Stimulated activated naive CD8-positive, alpha-beta T cell treated with anti-CD3 and anti-CD28 coated beads, Interleukin-15, Interleukin-2, amounts not matched to agents 100 ng/mL and 50 ng/mL, for 24 hours (primary cell): ENCODE measurements around the gene CACFD1.
"Not testable (repeated sequence)": the region's sequence is repeated elsewhere in the genome, so short reads cannot be mapped to it uniquely, and the experiment has no call there.

Experiments
- H3K27ac Mint-ChIP-seq: one replicate; pipeline ENCODE4 v1.8.0; 2021; ENCODE audit warnings: mild to moderate bottlenecking, mixed read lengths
- H3K27me3 Mint-ChIP-seq: one replicate; pipeline ENCODE4 v1.8.0; 2021; ENCODE audit warnings: mixed read lengths
- H3K36me3 Mint-ChIP-seq: one replicate; pipeline ENCODE4 v1.8.0; 2021; ENCODE audit warnings: low read depth, mixed read lengths
- H3K4me1 Mint-ChIP-seq: one replicate; pipeline ENCODE4 v1.8.0; 2021; ENCODE audit warnings: low read depth, mixed read lengths
- H3K4me3 Mint-ChIP-seq: one replicate; pipeline ENCODE4 v1.8.0; 2021; ENCODE audit warnings: mild to moderate bottlenecking, mixed read lengths
- H3K9me3 Mint-ChIP-seq: one replicate; pipeline ENCODE4 v1.8.0; 2021; ENCODE audit warnings: mixed read lengths

CACFD1 gene

DNA sequence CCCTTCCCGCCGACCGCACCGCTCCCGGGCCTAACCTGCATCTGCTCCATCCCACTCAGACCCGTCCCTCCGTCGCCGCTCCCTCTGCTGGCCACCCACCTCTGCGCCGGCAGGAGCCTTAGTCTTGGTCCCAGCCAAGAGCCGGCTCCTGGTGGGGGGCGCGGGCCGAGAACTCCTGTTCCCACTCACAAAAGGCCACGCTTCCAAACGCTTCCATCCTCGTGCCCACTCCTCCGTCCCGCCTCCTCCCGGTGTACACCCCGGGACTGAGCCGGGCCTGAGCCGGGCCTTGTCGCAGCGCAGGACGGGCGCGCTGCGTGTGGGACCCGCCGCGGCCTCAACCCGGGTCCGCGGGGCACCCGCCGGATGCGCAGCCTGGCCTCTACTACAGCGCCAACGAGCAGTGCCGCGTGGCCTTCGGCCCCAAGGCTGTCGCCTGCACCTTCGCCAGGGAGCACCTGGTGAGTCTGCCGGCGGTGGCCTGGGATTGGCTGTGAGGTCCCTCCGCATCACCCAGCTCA lies 30.1 kb upstream of the CACFD1 start:
- Mint-ChIP-seq H3K27me3 (peaks cover 22% of the 10 kb centered on the region), H3K4me1 (peaks cover 7% of the 10 kb centered on the region), H3K36me3 (no peaks in the 10 kb centered on the region), H3K4me3 (no peak overlapping the region), H3K9me3 (no peaks in the 10 kb centered on the region), H3K27ac (no peak overlapping the region)

DNA sequence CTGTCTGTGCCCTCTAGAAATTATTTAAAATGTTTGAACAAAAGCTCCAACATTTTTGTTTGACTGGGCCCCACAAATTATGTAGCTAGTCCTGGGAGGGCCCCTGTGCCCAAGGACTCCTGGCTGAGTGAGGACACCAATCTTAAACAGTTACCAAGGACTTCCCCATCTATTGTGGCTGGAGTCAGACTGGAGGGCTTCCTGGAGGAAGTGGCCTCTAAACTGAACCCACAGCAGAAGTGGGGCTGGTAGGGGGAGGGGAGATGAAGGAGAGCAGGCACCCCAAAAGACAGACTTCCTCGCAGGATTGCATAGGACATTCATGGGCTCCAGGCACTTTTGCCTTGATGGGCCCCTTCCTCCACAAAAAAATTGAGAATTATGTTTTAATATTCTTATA lies 29.5 kb upstream of the CACFD1 start:
- H3K4me1 Mint-ChIP-seq: peaks cover 7% of the 10 kb centered on the region
- no peaks in the 10 kb centered on the region for H3K9me3 Mint-ChIP-seq
- no peak overlapping the region for H3K27ac Mint-ChIP-seq
- H3K36me3 Mint-ChIP-seq: no peaks in the 10 kb centered on the region
- H3K4me3 Mint-ChIP-seq: no peak overlapping the region
- peaks cover 22% of the 10 kb centered on the region for H3K27me3 Mint-ChIP-seq

DNA sequence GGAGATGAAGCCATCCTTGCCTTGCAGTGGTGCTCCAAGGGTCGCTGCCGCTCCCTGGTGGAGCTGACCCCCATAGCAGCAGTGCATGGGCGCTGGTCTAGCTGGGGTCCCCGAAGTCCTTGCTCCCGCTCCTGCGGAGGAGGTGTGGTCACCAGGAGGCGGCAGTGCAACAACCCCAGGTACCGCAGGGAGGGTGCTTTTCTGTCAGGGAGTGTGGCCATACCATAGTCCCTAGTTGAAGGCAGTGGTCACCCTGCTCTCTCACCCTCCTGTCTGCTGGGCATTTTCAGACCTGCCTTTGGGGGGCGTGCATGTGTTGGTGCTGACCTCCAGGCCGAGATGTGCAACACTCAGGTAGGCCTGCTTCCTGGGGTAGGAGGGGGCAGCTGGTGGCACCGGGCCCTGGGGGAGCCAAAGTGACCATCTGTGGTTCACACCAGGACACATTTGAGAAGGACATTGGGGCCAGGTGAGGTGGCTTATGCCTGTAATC lies 26.4 kb upstream of the CACFD1 start:
- H3K36me3 Mint-ChIP-seq: no peaks in the 10 kb centered on the region
- H3K4me3 Mint-ChIP-seq: no peak overlapping the region
- H3K27me3 Mint-ChIP-seq: peaks cover 4% of the 10 kb centered on the region
- H3K27ac Mint-ChIP-seq: no peak overlapping the region
- no peaks in the 10 kb centered on the region for H3K4me1 Mint-ChIP-seq
- no peaks in the 10 kb centered on the region for H3K9me3 Mint-ChIP-seq

DNA sequence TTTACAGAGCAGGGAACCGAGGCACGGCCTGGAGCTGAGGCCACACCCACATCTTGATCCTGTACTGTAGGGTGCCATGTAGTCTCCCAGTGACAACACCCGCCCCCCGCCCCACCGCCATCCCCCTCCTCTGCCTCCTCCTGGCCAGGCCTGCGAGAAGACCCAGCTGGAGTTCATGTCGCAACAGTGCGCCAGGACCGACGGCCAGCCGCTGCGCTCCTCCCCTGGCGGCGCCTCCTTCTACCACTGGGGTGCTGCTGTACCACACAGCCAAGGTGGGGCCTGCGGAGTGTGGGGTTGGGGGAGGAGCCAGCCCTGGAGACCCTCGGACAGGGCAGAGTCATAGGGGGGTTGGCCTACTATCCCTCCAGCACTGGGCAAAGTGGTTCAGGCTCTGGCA lies 23.1 kb upstream of the CACFD1 start:
- Mint-ChIP-seq H3K4me1 (peaks cover 5% of the 10 kb centered on the region), H3K27ac (no peak overlapping the region), H3K27me3 (no peaks in the 10 kb centered on the region), H3K4me3 (no peak overlapping the region), H3K36me3 (no peaks in the 10 kb centered on the region), H3K9me3 (no peaks in the 10 kb centered on the region)

DNA sequence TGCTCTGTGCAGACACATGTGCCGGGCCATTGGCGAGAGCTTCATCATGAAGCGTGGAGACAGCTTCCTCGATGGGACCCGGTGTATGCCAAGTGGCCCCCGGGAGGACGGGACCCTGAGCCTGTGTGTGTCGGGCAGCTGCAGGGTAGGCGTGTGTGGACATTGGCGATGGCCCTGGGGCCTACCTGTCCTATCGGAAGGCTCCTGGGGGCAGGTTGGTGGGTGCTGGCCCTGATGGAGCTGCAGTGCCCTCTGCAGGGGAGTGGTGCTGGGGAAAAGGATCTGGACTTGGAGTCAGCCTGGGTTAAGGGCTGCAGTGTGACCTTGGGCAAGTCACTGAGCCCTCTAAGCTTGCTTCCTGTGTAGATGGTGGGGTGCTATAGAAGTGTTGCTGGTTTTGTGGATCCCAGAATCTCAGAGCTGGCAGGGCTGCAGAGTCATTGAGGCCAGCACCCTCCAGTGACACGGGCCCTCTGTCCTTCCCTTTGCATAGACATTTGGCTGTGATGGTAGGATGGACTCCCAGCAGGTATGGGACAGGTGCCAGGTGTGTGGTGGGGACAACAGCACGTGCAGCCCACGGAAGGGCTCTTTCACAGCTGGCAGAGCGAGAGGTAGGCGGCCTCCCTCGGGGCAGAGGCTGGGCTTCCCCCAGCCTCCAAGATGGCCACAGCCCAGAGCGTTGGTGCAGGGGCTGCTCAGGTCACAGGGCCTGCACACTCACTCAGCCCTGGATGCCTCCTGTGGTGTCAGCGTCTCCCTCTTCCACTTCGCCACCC lies 21.8 kb upstream of the CACFD1 start:
- Mint-ChIP-seq H3K36me3 (no peaks in the 10 kb centered on the region), H3K4me3 (no peak overlapping the region), H3K27ac (no peak overlapping the region)

DNA sequence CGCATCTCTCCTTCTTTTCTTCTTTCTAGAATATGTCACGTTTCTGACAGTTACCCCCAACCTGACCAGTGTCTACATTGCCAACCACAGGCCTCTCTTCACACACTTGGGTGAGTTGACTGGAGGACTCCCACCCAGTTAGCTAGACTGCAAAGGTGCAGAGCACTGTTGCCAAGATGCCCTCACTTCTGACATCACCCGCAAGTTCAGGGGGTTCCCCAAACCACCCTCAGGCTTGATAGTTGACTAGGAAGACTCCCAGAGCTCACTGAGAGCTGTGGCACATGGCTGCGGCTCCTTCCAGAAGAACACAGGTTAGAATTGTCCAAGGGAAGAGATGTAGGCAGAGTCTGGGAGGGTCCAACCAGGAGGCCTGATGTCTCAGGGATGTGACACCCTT lies 20.4 kb upstream of the CACFD1 start:
- H3K9me3 Mint-ChIP-seq: no peaks in the 10 kb centered on the region
- H3K27ac Mint-ChIP-seq: no peak overlapping the region
- H3K4me3 Mint-ChIP-seq: no peak overlapping the region
- H3K4me1 Mint-ChIP-seq: peaks cover 5% of the 10 kb centered on the region
- no peaks in the 10 kb centered on the region for H3K36me3 Mint-ChIP-seq
- H3K27me3 Mint-ChIP-seq: no peaks in the 10 kb centered on the region

More for the DNA sequence above, 21.8 kb upstream of the CACFD1 start:
- Mint-ChIP-seq H3K9me3 (no peaks in the 10 kb centered on the region), H3K4me1 (peaks cover 5% of the 10 kb centered on the region), H3K27me3 (no peaks in the 10 kb centered on the region)

DNA sequence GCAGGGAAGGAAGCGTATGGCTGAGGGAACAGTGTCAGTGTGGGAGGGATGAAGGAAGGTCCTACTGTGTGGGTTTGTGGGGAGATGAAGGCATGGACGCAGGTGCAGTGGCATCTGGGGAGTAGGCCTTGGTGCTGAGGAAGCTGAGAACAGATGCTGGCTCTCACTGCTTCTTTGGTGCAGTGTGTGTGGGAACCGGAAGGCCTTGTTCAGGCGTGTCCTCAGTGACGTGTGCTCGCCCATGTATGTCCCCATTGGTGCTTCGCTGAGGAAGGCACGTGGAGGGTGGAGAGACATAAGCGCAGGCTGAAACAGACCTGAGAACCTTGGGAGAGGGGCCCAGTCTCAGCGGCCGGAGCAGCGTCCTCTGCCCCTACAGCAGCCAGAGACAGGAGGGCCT lies 18.9 kb upstream of the CACFD1 start:
- Mint-ChIP-seq H3K9me3 (no peaks in the 10 kb centered on the region), H3K4me1 (peaks cover 5% of the 10 kb centered on the region), H3K36me3 (no peaks in the 10 kb centered on the region), H3K27me3 (no peaks in the 10 kb centered on the region), H3K27ac (no peak overlapping the region), H3K4me3 (no peak overlapping the region)

DNA sequence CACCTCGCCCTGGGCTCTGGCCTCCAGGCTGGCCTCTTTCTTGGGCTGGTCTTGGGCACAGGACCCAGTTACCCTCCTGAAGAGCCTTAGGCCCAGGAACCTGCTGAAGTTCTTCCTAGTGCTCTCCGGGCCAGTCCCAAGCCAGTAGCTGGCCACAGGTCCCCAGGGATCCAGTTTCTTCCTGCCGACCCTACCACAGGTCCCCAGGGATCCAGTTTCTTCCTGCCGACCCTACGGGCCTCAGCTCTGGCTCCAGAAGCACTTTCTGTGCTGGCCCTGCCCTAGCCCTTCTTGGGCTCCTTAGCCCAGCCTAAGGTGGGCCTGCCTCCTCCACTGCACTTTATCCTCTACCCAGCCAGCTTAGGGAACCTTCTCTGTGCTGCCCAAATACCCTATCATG lies 18.2 kb upstream of the CACFD1 start:
- no peaks in the 10 kb centered on the region for H3K27me3 Mint-ChIP-seq
- no peak overlapping the region for H3K4me3 Mint-ChIP-seq
- H3K9me3 Mint-ChIP-seq: no peaks in the 10 kb centered on the region
- H3K4me1 Mint-ChIP-seq: peaks cover 5% of the 10 kb centered on the region
- no peaks in the 10 kb centered on the region for H3K36me3 Mint-ChIP-seq
- no peak overlapping the region for H3K27ac Mint-ChIP-seq

DNA sequence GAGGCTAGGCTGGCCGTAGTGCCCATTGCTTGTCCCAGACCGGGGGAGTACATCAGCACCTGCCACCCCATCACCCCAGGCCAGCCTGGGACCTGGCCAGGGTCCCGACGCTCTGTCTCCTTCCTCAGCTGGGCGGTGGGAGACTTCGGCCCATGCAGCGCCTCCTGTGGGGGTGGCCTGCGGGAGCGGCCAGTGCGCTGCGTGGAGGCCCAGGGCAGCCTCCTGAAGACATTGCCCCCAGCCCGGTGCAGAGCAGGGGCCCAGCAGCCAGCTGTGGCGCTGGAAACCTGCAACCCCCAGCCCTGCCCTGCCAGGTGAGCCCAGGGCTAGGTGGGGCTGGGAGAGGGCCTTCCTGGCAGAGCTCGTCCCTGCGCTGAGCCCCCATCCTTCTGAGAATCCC lies 16.5 kb upstream of the CACFD1 start:
- Mint-ChIP-seq H3K9me3 (no peaks in the 10 kb centered on the region), H3K4me3 (no peak overlapping the region), H3K4me1 (peaks cover 5% of the 10 kb centered on the region), H3K36me3 (no peaks in the 10 kb centered on the region), H3K27me3 (no peaks in the 10 kb centered on the region), H3K27ac (no peak overlapping the region)

DNA sequence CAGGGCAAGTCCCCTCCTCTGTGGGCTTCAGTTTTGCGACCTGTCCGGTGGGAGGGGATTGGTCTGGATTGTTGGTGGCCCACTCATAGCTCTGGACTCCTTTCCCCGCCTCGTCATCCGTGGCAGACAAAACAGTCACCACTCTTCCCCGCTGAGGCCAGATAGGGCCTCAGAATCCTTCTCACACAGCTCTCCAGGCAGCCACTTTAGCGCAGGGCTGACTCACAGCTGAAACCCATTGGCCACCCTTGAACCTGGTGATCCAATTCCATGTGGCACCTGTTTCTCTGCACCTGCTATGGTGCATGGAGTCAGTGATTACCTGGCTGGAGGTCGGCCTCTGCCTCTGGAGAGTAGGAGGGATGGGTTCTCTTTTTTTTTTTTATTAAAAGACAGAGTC lies 15.8 kb upstream of the CACFD1 start:
- Mint-ChIP-seq H3K27me3 (no peaks in the 10 kb centered on the region), H3K27ac (no peak overlapping the region), H3K4me1 (peaks cover 5% of the 10 kb centered on the region), H3K4me3 (no peak overlapping the region), H3K9me3 (no peaks in the 10 kb centered on the region), H3K36me3 (no peaks in the 10 kb centered on the region)

DNA sequence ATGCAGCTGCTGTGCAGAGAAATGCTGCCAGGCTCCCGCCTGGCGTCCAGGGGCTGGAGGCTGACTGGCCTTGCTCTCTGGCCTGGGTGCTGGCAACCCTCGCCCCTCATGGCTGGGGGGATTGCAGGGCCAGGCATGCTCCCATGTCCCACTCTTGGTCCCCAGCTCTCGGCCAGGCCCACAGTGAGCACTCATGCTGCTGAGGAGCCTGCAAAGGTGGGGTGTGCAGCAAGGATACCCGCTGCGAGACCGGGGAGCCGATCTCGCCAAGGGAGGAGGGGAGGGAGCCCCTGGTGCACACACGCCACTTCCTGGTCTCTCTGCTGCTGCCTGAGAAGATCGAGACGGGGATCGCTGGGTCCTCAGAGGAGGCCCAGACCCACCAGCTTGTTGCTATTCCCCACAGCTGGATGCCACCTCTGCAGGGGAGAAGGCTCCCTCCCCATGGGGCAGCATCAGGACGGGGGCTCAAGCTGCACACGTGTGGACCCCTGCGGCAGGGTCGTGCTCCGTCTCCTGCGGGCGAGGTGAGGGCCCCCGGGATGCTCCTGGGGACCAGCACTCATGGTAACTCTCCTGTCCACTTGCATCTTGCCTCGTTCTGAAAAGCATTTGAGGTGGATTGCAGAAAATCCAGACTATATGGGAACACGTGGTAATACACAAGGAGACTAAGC lies 14.3 kb upstream of the CACFD1 start:
- Mint-ChIP-seq H3K4me3 (no peak overlapping the region), H3K4me1 (no peaks in the 10 kb centered on the region), H3K9me3 (no peaks in the 10 kb centered on the region), H3K27me3 (no peaks in the 10 kb centered on the region), H3K36me3 (no peaks in the 10 kb centered on the region), H3K27ac (no peak overlapping the region)

DNA sequence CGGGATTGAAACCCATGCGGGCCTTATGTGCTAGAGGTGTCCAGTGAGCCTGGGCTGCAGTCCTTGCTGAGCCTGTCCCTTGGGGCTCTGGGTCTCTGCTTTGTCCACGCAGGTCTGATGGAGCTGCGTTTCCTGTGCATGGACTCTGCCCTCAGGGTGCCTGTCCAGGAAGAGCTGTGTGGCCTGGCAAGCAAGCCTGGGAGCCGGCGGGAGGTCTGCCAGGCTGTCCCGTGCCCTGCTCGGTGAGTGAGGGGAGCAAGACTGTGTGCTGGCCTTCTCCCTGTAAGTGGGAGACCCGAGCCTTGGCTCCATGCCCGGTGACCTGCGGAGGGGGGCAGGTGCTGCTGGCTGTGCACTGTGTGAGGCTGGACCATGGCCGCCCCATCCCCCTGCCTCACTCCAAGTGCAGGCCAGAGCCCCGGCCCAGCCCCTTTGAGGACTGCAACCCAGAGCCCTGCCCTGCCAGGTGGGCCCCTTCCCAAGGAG lies 11.2 kb upstream of the CACFD1 start:
- Mint-ChIP-seq H3K4me1 (no peaks in the 10 kb centered on the region), H3K9me3 (no peaks in the 10 kb centered on the region), H3K36me3 (no peaks in the 10 kb centered on the region), H3K27me3 (no peaks in the 10 kb centered on the region), H3K27ac (no peak overlapping the region), H3K4me3 (no peak overlapping the region)

DNA sequence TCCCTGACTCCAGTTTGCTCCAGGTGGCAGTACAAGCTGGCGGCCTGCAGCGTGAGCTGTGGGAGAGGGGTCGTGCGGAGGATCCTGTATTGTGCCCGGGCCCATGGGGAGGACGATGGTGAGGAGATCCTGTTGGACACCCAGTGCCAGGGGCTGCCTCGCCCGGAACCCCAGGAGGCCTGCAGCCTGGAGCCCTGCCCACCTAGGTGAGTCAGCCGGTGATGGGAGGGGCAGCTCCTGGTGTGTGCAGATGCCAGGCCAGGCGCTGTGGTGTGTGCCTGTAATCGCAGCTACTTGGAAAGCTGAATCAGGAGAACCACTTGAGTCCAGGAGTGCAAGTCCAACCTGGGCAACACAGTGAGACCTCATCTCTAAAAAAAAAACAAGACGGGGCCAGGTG lies 10.0 kb upstream of the CACFD1 start:
- Mint-ChIP-seq H3K4me1 (no peaks in the 10 kb centered on the region), H3K27ac (no peak overlapping the region), H3K36me3 (no peaks in the 10 kb centered on the region), H3K9me3 (no peaks in the 10 kb centered on the region), H3K27me3 (no peaks in the 10 kb centered on the region), H3K4me3 (no peak overlapping the region)

DNA sequence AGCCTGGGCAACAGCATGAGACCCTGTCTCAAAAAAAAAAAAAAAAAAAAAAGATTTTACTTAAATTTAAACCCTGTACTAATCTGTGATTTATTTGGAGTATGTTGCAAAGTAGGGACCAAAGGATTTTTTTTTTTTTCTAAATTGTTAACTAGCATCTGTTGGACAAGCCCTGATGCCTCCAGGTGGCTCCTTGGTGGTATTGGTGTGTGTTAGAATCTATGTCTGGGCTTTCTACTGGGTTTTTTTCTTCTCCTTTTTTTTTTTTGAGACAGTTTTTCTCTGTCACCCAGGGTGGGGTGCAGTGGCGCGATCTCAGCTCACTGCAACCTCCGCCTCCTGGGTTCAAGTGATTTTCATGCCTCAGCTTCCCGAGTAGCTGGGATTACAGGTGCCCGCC lies 7.9 kb upstream of the CACFD1 start:
- H3K27me3 Mint-ChIP-seq, H3K36me3 Mint-ChIP-seq, H3K27ac Mint-ChIP-seq, H3K4me3 Mint-ChIP-seq, H3K4me1 Mint-ChIP-seq, H3K9me3 Mint-ChIP-seq: not testable (repeated sequence)

DNA sequence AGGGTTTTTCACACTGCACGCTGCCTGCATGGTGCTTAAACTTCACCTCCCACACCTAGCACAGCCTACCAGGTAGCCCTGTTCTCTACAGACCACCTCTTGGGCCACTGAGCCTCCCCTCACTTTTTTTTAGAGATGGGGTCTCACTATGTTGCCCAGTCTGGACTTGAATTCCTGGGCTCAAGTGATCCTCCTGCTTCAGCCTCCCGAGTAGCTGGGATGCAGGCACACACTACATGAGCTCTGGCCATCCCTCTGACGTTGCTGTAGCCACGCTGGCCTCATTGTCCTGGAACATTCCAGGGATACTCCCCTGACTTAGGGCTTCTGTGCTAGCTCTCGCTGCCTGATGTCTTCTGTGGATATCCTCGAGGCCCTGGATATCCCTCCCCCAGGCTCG lies 7.2 kb upstream of the CACFD1 start:
- Mint-ChIP-seq H3K4me3 (no peak overlapping the region), H3K9me3 (no peaks in the 10 kb centered on the region), H3K27me3 (no peaks in the 10 kb centered on the region), H3K36me3 (no peaks in the 10 kb centered on the region), H3K27ac (no peak overlapping the region), H3K4me1 (no peaks in the 10 kb centered on the region)
